ENCODE results near the gene LIMK2.

- TF ChIP-seq CTCF (IDR thresholded peaks at IDR 0.05; ENCODE audit: poor library complexity, severe bottlenecking) (no peak), EP300 (conservative IDR thresholded peaks at IDR 0.05; ENCODE audit: poor library complexity, severe bottlenecking) (no peak), SMC3 (conservative IDR thresholded peaks at IDR 0.05; ENCODE audit: poor library complexity) (no peak), EZH2 (IDR thresholded peaks at IDR 0.05; ENCODE audit: borderline replicate concordance, insufficient read depth, low read length, poor library complexity, severe bottlenecking) (no peak), MXI1 (conservative IDR thresholded peaks at IDR 0.05; ENCODE audit: poor library complexity, severe bottlenecking) (no peak), RAD21 (conservative IDR thresholded peaks at IDR 0.05) (no peak), POLR2AphosphoS5 (IDR thresholded peaks at IDR 0.05) (no peak)
- TF ChIP-seq, protein P1, sequence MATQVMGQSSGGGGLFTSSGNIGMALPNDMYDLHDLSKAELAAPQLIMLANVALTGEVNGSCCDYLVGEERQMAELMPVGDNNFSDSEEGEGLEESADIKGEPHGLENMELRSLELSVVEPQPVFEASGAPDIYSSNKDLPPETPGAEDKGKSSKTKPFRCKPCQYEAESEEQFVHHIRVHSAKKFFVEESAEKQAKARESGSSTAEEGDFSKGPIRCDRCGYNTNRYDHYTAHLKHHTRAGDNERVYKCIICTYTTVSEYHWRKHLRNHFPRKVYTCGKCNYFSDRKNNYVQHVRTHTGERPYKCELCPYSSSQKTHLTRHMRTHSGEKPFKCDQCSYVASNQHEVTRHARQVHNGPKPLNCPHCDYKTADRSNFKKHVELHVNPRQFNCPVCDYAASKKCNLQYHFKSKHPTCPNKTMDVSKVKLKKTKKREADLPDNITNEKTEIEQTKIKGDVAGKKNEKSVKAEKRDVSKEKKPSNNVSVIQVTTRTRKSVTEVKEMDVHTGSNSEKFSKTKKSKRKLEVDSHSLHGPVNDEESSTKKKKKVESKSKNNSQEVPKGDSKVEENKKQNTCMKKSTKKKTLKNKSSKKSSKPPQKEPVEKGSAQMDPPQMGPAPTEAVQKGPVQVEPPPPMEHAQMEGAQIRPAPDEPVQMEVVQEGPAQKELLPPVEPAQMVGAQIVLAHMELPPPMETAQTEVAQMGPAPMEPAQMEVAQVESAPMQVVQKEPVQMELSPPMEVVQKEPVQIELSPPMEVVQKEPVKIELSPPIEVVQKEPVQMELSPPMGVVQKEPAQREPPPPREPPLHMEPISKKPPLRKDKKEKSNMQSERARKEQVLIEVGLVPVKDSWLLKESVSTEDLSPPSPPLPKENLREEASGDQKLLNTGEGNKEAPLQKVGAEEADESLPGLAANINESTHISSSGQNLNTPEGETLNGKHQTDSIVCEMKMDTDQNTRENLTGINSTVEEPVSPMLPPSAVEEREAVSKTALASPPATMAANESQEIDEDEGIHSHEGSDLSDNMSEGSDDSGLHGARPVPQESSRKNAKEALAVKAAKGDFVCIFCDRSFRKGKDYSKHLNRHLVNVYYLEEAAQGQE (IDR thresholded peaks at IDR 0.05; ENCODE audit: borderline replicate concordance) = no peak
Measured at GRCh38 chr22:31260474-31260856, 48.4 kb downstream of the LIMK2 start.

Data from neural cell (in vitro differentiated cells).